ENCODE data around the gene CHRM2. TPM values are rescaled to one million over a fixed set of nuclear protein-coding genes. Genes with fewer than 3 reads are reported as not detected.

CHRM2 gene
- total RNA-seq, 1 experiment from 2014 or later: not detected

GRCh38 chr7:136859803-136860202, 8.6 kb upstream of the CHRM2 start:
- no TSS peak for BruUV-seq (replicated peaks)
- RAD21 ChIA-PET (ENCODE audit: low non-redundant PET in 1 of 2, low total read pairs in 2 of 2, uncharacterized antibody in 2 of 2, unreplicated experiment in 2 of 2): interaction anchor here in 1 of 2 experiments (0.7 kb wide), 1 partner anchor 607 kb away, joined by 3 read pairs; no protein-coding TSS in a partner anchor
- H2AFZ ChIP-seq (ENCODE audit: low read depth, low read length, poor library complexity, severe bottlenecking): no peak overlapping the region

GRCh38 chr7:136865236-136865635, 3.2 kb upstream of the CHRM2 start:
- DNase-seq (ENCODE audit: low read depth, low spot score): no peak
- Histone ChIP-seq H3K4me2 (ENCODE audit: low read length) (no peak overlapping the region), H2AFZ (ENCODE audit: low read depth, low read length, poor library complexity, severe bottlenecking) (no peak overlapping the region), H3K4me1 (ENCODE audit: control insufficient read depth in 1 of 2, insufficient read depth in 2 of 2, low read length in 2 of 2) (no peaks in the 10 kb centered on the region), H3K36me3 (ENCODE audit: control insufficient read depth in 1 of 2, insufficient read depth in 2 of 2, low read length in 2 of 2) (no peaks in the 10 kb centered on the region), H3K27ac (ENCODE audit: low read depth, low read length) (no peak overlapping the region), H3K9me3 (ENCODE audit: control insufficient read depth in 1 of 2, insufficient read depth in 1 of 2, low read depth in 1 of 2, low read length in 2 of 2) (peaks cover 0 to 9% of the 10 kb centered on the region in 2 experiments; a peak in 1 of 4 replicates), H3K27me3 (ENCODE audit: insufficient read depth, low read length) (no peaks in the 10 kb centered on the region), H3K4me3 (replicated peaks in 1 of 2; ENCODE audit: low read depth in 1 of 2, low read length in 2 of 2) (no peak overlapping the region), H3K9ac (ENCODE audit: low read length) (no peak overlapping the region), H4K20me1 (ENCODE audit: insufficient read depth) (no peaks in the 10 kb centered on the region), H3K9me2 (ENCODE audit: insufficient read depth) (no peaks in the 10 kb centered on the region), H3K79me2 (ENCODE audit: insufficient read depth, low read length) (no peaks in the 10 kb centered on the region)
- RAD21 ChIA-PET (ENCODE audit: low non-redundant PET in 1 of 2, low total read pairs in 2 of 2, uncharacterized antibody in 2 of 2, unreplicated experiment in 2 of 2): no interaction called here
- TF ChIP-seq SP1 (IDR thresholded peaks at IDR 0.05; ENCODE audit: low read depth): no peak
- TF ChIP-seq ELF1 (IDR thresholded peaks at IDR 0.05; ENCODE audit: borderline replicate concordance, low read depth): no peak
- TF ChIP-seq CTCF (IDR thresholded peaks at IDR 0.05 in 2 of 3, conservative IDR thresholded peaks at IDR 0.05 in 1 of 3; ENCODE audit: borderline replicate concordance in 1 of 3, insufficient read depth in 1 of 3, low read depth in 2 of 3, low read length in 2 of 3): no peak
- no peak for TF ChIP-seq CEBPB (IDR thresholded peaks at IDR 0.05; ENCODE audit: low read depth)
- no peak for ATAC-seq
- POLR2A ChIA-PET: no interaction called here
- BruUV-seq (replicated peaks): no TSS peak
- CTCF ChIA-PET: no interaction called here
- intact Hi-C loops (cut with micrococcal nuclease): no loop called here

More at GRCh38 chr7:136859803-136860202, 8.6 kb upstream of the CHRM2 start:
- Histone ChIP-seq H4K20me1 (ENCODE audit: insufficient read depth) (no peaks in the 10 kb centered on the region), H3K27ac (ENCODE audit: low read depth, low read length) (no peak overlapping the region), H3K4me3 (replicated peaks in 1 of 2; ENCODE audit: low read depth in 1 of 2, low read length in 2 of 2) (no peak overlapping the region), H3K4me1 (ENCODE audit: control insufficient read depth in 1 of 2, insufficient read depth in 2 of 2, low read length in 2 of 2) (no peaks in the 10 kb centered on the region), H3K36me3 (ENCODE audit: control insufficient read depth in 1 of 2, insufficient read depth in 2 of 2, low read length in 2 of 2) (no peaks in the 10 kb centered on the region), H3K9ac (ENCODE audit: low read length) (no peak overlapping the region), H3K27me3 (ENCODE audit: insufficient read depth, low read length) (no peaks in the 10 kb centered on the region), H3K9me2 (ENCODE audit: insufficient read depth) (no peaks in the 10 kb centered on the region), H3K9me3 (ENCODE audit: control insufficient read depth in 1 of 2, insufficient read depth in 1 of 2, low read depth in 1 of 2, low read length in 2 of 2) (peaks cover 4 to 9% of the 10 kb centered on the region in 2 experiments; a peak in 2 of 4 replicates), H3K4me2 (ENCODE audit: low read length) (no peak overlapping the region), H3K79me2 (ENCODE audit: insufficient read depth, low read length) (no peaks in the 10 kb centered on the region)
- ChIA-PET POLR2A (no interaction called here), CTCF (no interaction called here)
- no peak for TF ChIP-seq JUND (IDR thresholded peaks at IDR 0.05)
- TF ChIP-seq SRF (IDR thresholded peaks at IDR 0.05; ENCODE audit: low read depth): no peak
- no peak for TF ChIP-seq POLR2AphosphoS5 (IDR thresholded peaks at IDR 0.05; ENCODE audit: low read depth, low read length)
- TF ChIP-seq ELF1 (IDR thresholded peaks at IDR 0.05; ENCODE audit: borderline replicate concordance, low read depth): no peak
- DNase-seq (ENCODE audit: low read depth, low spot score) (no peak), ATAC-seq (no peak)
- intact Hi-C loops (cut with micrococcal nuclease): no loop called here
